ENCODE measurements around the gene TENM4.

The TENM4 gene

DNA sequence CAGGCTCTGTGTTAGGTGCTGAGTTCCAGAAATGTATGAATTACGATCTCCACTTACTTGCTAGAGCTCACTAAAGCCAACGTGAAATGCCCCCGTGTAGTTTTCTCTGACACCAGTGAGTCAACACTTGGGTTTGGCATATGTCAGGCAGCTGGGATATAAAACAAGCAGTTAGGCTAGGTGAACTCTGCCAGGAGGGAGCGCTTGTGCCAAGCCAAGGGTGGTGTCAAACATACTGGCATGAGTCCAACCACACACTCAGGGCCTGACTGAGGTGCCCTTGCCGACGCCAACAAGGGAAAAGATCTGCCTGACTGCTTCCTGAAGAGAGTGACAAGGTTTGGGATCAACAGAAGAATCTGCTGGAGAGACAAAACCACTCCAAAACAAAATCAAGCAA lies 698.4 kb downstream of the TENM4 start:
- no peak overlapping the region for H3K9ac ChIP-seq (ENCODE audit: low read depth, low read length)
- TF ChIP-seq CTCF (IDR thresholded peaks at IDR 0.05; ENCODE audit: borderline replicate concordance, extremely low read depth, low read length, poor library complexity, severe bottlenecking) (no peak), EZH2 (IDR thresholded peaks at IDR 0.05; ENCODE audit: borderline replicate concordance, low read depth, low read length, severe bottlenecking) (no peak)
- no peaks in the 10 kb centered on the region for H3K4me1 ChIP-seq (ENCODE audit: insufficient read depth, low read length)
- H3K27ac ChIP-seq (ENCODE audit: low read length), result no peak overlapping the region
- peaks cover 5% of the 10 kb centered on the region for H3K27me3 ChIP-seq (ENCODE audit: insufficient read depth, low read length, poor library complexity)
- H3K4me3 ChIP-seq (ENCODE audit: low read depth in 1 of 2, low read length in 2 of 2), result no peak overlapping the region
- no peak overlapping the region for H3K4me2 ChIP-seq (ENCODE audit: insufficient read depth, low read length)
- no peaks in the 10 kb centered on the region for H3K9me3 ChIP-seq (ENCODE audit: insufficient read depth, low read length, severe bottlenecking)
- no peaks in the 10 kb centered on the region for H3K36me3 ChIP-seq (ENCODE audit: insufficient read depth, low read length)
- DNase-seq, result no peak
- no peaks in the 10 kb centered on the region for H4K20me1 ChIP-seq (ENCODE audit: insufficient read depth, low read length)
- no peak overlapping the region for H2AFZ ChIP-seq (ENCODE audit: low read depth, low read length)
- ATAC-seq (ENCODE audit: insufficient read depth, low read depth), result no peak
- no peaks in the 10 kb centered on the region for H3K79me2 ChIP-seq (ENCODE audit: insufficient read depth, low read length)

DNA sequence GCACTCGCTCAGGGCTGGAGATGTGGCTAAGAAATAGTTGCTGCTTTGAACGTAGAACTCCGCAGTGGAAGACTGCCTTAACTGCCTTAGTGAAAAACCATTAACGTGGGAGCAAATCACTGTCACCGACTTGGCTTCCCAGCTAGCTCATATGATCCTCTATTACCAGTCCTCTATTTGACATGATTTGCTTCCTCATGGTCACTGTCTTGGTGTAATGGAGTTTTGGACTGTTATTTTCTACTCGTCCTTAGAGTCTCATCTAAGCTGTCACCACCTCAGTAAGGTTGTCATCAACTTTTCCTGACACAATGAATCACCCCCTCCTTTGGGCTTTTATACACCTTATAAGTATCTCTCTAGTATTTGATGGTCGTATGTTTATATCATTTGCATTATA lies 699.1 kb downstream of the TENM4 start:
- Histone ChIP-seq H3K4me1 (ENCODE audit: insufficient read depth, low read length) (no peaks in the 10 kb centered on the region), H3K36me3 (ENCODE audit: insufficient read depth, low read length) (no peaks in the 10 kb centered on the region), H2AFZ (ENCODE audit: low read depth, low read length) (no peak overlapping the region), H3K4me3 (ENCODE audit: low read depth in 1 of 2, low read length in 2 of 2) (no peak overlapping the region), H3K27ac (ENCODE audit: low read length) (no peak overlapping the region), H4K20me1 (ENCODE audit: insufficient read depth, low read length) (no peaks in the 10 kb centered on the region), H3K9me3 (ENCODE audit: insufficient read depth, low read length, severe bottlenecking) (no peaks in the 10 kb centered on the region), H3K79me2 (ENCODE audit: insufficient read depth, low read length) (no peaks in the 10 kb centered on the region), H3K9ac (ENCODE audit: low read depth, low read length) (no peak overlapping the region), H3K4me2 (ENCODE audit: insufficient read depth, low read length) (no peak overlapping the region), H3K27me3 (ENCODE audit: insufficient read depth, low read length, poor library complexity) (peaks cover 5% of the 10 kb centered on the region)
- no peak for TF ChIP-seq CTCF (IDR thresholded peaks at IDR 0.05; ENCODE audit: borderline replicate concordance, extremely low read depth, low read length, poor library complexity, severe bottlenecking)
- no peak for TF ChIP-seq EZH2 (IDR thresholded peaks at IDR 0.05; ENCODE audit: borderline replicate concordance, low read depth, low read length, severe bottlenecking)
- DNase-seq (no peak), ATAC-seq (ENCODE audit: insufficient read depth, low read depth) (no peak)

GRCh38 chr11:78740199-78741071 lies 700.4 kb downstream of the TENM4 start:
- Histone ChIP-seq H3K27ac (ENCODE audit: low read length) (no peak overlapping the region), H3K4me2 (ENCODE audit: insufficient read depth, low read length) (no peak overlapping the region), H3K4me3 (ENCODE audit: low read depth in 1 of 2, low read length in 2 of 2) (no peak overlapping the region), H3K79me2 (ENCODE audit: insufficient read depth, low read length) (no peaks in the 10 kb centered on the region), H3K27me3 (ENCODE audit: insufficient read depth, low read length, poor library complexity) (peaks cover 7% of the 10 kb centered on the region), H3K9ac (ENCODE audit: low read depth, low read length) (no peak overlapping the region), H3K4me1 (ENCODE audit: insufficient read depth, low read length) (no peaks in the 10 kb centered on the region), H3K36me3 (ENCODE audit: insufficient read depth, low read length) (no peaks in the 10 kb centered on the region), H3K9me3 (ENCODE audit: insufficient read depth, low read length, severe bottlenecking) (no peaks in the 10 kb centered on the region), H4K20me1 (ENCODE audit: insufficient read depth, low read length) (no peaks in the 10 kb centered on the region), H2AFZ (ENCODE audit: low read depth, low read length) (no peak overlapping the region)
- no peak for ATAC-seq (ENCODE audit: insufficient read depth, low read depth)
- DNase-seq, result no peak
- no peak for TF ChIP-seq CTCF (IDR thresholded peaks at IDR 0.05; ENCODE audit: borderline replicate concordance, extremely low read depth, low read length, poor library complexity, severe bottlenecking)
- TF ChIP-seq EZH2 (IDR thresholded peaks at IDR 0.05; ENCODE audit: borderline replicate concordance, low read depth, low read length, severe bottlenecking), result no peak

All from DND-41 (cell line).